GM23338 (cell line): Measurements from ENCODE around the gene OVAAL. TPM values are rescaled to one million over a fixed set of nuclear protein-coding genes. Genes with fewer than 3 reads are reported as not detected.

Source experiments
- ATAC-seq: fragments of 200-7000 bp; cut with Tn5 transposase; 3 replicates; pipeline ENCODE4 v1.9.1; 2020
- DNase-seq: peaks from one replicate; pipeline ENCODE4 v3.0.0-alpha.2; 2015; ENCODE audit warnings: low spot score
- H2AFZ ChIP-seq: fragments of 200-600 bp; sonication (generic); 2 replicates; pipeline ENCODE4 v1.8.0; 2016; ENCODE audit warnings: antibody characterized with exemption, mild to moderate bottlenecking, moderate library complexity
- H3F3A ChIP-seq: fragments of 200-600 bp; sonication (generic); replicated peaks from 2 replicates; pipeline ENCODE4 v1.8.0; 2017; ENCODE audit warnings: antibody characterized with exemption, mixed run types, low read depth
- H3K27ac ChIP-seq: fragments of 200-600 bp; sonication (generic); 2 replicates; pipeline ENCODE4 v1.6.1; 2016; ENCODE audit warnings: low read depth
- H3K27me3 ChIP-seq: fragments of 200-600 bp; sonication (generic); 2 replicates; pipeline ENCODE4 v1.8.0; 2016; ENCODE audit warnings: mild to moderate bottlenecking, mixed run types, moderate library complexity; ENCODE audit not compliant: insufficient read depth
- H3K36me3 ChIP-seq: fragments of 200-600 bp; sonication (generic); 2 replicates; pipeline ENCODE4 v1.8.0; 2016; ENCODE audit warnings: mild to moderate bottlenecking; ENCODE audit not compliant: insufficient read depth
- H3K4me1 ChIP-seq: fragments of 200-600 bp; sonication (generic); 2 replicates; pipeline ENCODE4 v1.8.0; 2016; ENCODE audit warnings: mild to moderate bottlenecking, moderate library complexity; ENCODE audit not compliant: insufficient read depth
- H3K4me2 ChIP-seq: fragments of 200-600 bp; sonication (generic); 2 replicates; pipeline ENCODE4 v1.7.1; 2017; ENCODE audit warnings: mixed run types
- H3K4me3 ChIP-seq: fragments of 200-600 bp; sonication (generic); 2 replicates; pipeline ENCODE4 v1.6.1; 2016; ENCODE audit warnings: mixed run types
- H3K79me2 ChIP-seq: fragments of 200-600 bp; sonication (generic); replicated peaks from 2 replicates; pipeline ENCODE4 v1.8.0; 2017; ENCODE audit warnings: mild to moderate bottlenecking; ENCODE audit not compliant: insufficient read depth
- H3K9me2 ChIP-seq: fragments of 200-600 bp; sonication (generic); 2 replicates; pipeline ENCODE4 v1.8.0; 2017; ENCODE audit not compliant: insufficient read depth
- H4K20me1 ChIP-seq: fragments of 200-600 bp; sonication (generic); replicated peaks from 2 replicates; pipeline ENCODE4 v1.8.0; 2017; ENCODE audit warnings: mild to moderate bottlenecking; ENCODE audit not compliant: insufficient read depth
- H3K27ac Mint-ChIP-seq: 2 replicates; pipeline ENCODE4 v1.8.0; 2020; ENCODE audit warnings: inconsistent platforms, mild to moderate bottlenecking, moderate library complexity, mixed read lengths
- H3K27me3 Mint-ChIP-seq: 3 replicates; pipeline ENCODE4 v1.8.0; 2022; ENCODE audit warnings: low read depth, mild to moderate bottlenecking, moderate library complexity, mixed read lengths, inconsistent platforms; ENCODE audit not compliant: insufficient read depth, poor library complexity
- H3K36me3 Mint-ChIP-seq: 3 replicates; pipeline ENCODE4 v1.8.0; 2021; ENCODE audit warnings: low read depth, mild to moderate bottlenecking, inconsistent platforms, moderate library complexity, mixed read lengths
- H3K4me1 Mint-ChIP-seq: 3 replicates; pipeline ENCODE4 v1.8.0; 2020; ENCODE audit warnings: mild to moderate bottlenecking, inconsistent platforms, mixed read lengths
- H3K4me3 Mint-ChIP-seq: 3 replicates; pipeline ENCODE4 v1.8.0; 2021; ENCODE audit warnings: moderate library complexity, mild to moderate bottlenecking, inconsistent platforms, mixed read lengths
- H3K9me3 Mint-ChIP-seq: 3 replicates; pipeline ENCODE4 v1.8.0; 2020; ENCODE audit warnings: moderate library complexity, mild to moderate bottlenecking, inconsistent platforms, mixed read lengths
- CREB1 ChIP-seq: fragments of 250-450 bp; sonication (Bioruptor Pico); IDR thresholded peaks from 2 replicates; pipeline ENCODE4 v1.5.0; 2020; ENCODE audit warnings: low read depth, mild to moderate bottlenecking, moderate library complexity
- EZH2 ChIP-seq: fragments of 200-600 bp; sonication (generic); IDR thresholded peaks from one replicate; pipeline ENCODE4 v1.8.0; 2017; ENCODE audit warnings: antibody characterized with exemption, mild to moderate bottlenecking, low read depth; ENCODE audit not compliant: unreplicated experiment
- POLR2AphosphoS5 ChIP-seq: IDR thresholded peaks from 2 replicates; pipeline ENCODE4 v1.6.1; 2016; ENCODE audit warnings: antibody characterized with exemption, low read depth
- STAT1 ChIP-seq: IDR thresholded peaks from one replicate; pipeline ENCODE4 v1.6.1; 2016; ENCODE audit warnings: antibody characterized with exemption; ENCODE audit not compliant: unreplicated experiment
- polyA plus RNA-seq: library from polyadenylated mRNA; unstranded; fragments of >200 nt; fragmentation: Nextera tagmentation; extraction: Ambion mirVana; gene quantifications from 2 replicates; pipeline ENCODE4 v1.2.1, GENCODE V29; 2016
- total RNA-seq: library from RNA; depleted of rRNA; stranded (reverse); fragments of >200 nt; shearing (Covaris generic); gene quantifications from 2 replicates; pipeline ENCODE4 v1.2.3, GENCODE V29; 2014
- TF ChIP-seq, protein P1 (sequence below), 2 experiments: fragments of 200-600 bp in 1 of 2; sonication (generic) in 1 of 2; conservative IDR thresholded peaks; 2 replicates each; pipeline versions ENCODE4 v1.5.1 to v1.6.1; 2016 to 2017; ENCODE audit warnings: antibody characterized with exemption in 2 of 2, low read depth in 2 of 2, mild to moderate bottlenecking in 2 of 2, moderate library complexity in 1 of 2
- TF ChIP-seq, protein P2 (sequence below): fragments of 250-450 bp; sonication (Bioruptor Pico); IDR thresholded peaks from 2 replicates; pipeline ENCODE4 v1.5.0; 2020; ENCODE audit warnings: mild to moderate bottlenecking, moderate library complexity

OVAAL gene
- total and polyA plus RNA-seq, 2 experiments from 2014 or later: not detected

DNA sequence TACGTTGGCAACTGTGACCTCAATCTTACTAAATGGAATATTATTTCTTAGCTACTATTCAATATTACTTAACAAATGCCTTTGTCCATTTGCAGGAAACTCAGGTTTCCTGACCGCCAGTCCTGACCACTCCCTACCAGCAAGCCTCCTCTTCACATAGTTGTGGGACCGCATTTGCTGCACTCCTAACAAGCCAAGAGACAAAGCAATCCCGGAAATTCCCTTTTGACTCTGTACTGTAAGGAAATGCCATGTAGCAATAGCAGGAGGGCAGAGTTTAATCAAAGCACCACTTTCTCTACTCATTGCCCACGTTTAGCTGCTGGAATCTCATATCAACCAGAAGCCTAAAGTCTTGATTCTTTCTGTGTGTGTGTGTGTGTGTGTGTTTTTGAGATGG is 28.3 kb upstream of the OVAAL start (continued):
- TF ChIP-seq, protein P1, sequence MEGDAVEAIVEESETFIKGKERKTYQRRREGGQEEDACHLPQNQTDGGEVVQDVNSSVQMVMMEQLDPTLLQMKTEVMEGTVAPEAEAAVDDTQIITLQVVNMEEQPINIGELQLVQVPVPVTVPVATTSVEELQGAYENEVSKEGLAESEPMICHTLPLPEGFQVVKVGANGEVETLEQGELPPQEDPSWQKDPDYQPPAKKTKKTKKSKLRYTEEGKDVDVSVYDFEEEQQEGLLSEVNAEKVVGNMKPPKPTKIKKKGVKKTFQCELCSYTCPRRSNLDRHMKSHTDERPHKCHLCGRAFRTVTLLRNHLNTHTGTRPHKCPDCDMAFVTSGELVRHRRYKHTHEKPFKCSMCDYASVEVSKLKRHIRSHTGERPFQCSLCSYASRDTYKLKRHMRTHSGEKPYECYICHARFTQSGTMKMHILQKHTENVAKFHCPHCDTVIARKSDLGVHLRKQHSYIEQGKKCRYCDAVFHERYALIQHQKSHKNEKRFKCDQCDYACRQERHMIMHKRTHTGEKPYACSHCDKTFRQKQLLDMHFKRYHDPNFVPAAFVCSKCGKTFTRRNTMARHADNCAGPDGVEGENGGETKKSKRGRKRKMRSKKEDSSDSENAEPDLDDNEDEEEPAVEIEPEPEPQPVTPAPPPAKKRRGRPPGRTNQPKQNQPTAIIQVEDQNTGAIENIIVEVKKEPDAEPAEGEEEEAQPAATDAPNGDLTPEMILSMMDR (conservative IDR thresholded peaks at IDR 0.05; ENCODE audit: low read depth in 2 of 2): no peak
- TF ChIP-seq, protein P2, sequence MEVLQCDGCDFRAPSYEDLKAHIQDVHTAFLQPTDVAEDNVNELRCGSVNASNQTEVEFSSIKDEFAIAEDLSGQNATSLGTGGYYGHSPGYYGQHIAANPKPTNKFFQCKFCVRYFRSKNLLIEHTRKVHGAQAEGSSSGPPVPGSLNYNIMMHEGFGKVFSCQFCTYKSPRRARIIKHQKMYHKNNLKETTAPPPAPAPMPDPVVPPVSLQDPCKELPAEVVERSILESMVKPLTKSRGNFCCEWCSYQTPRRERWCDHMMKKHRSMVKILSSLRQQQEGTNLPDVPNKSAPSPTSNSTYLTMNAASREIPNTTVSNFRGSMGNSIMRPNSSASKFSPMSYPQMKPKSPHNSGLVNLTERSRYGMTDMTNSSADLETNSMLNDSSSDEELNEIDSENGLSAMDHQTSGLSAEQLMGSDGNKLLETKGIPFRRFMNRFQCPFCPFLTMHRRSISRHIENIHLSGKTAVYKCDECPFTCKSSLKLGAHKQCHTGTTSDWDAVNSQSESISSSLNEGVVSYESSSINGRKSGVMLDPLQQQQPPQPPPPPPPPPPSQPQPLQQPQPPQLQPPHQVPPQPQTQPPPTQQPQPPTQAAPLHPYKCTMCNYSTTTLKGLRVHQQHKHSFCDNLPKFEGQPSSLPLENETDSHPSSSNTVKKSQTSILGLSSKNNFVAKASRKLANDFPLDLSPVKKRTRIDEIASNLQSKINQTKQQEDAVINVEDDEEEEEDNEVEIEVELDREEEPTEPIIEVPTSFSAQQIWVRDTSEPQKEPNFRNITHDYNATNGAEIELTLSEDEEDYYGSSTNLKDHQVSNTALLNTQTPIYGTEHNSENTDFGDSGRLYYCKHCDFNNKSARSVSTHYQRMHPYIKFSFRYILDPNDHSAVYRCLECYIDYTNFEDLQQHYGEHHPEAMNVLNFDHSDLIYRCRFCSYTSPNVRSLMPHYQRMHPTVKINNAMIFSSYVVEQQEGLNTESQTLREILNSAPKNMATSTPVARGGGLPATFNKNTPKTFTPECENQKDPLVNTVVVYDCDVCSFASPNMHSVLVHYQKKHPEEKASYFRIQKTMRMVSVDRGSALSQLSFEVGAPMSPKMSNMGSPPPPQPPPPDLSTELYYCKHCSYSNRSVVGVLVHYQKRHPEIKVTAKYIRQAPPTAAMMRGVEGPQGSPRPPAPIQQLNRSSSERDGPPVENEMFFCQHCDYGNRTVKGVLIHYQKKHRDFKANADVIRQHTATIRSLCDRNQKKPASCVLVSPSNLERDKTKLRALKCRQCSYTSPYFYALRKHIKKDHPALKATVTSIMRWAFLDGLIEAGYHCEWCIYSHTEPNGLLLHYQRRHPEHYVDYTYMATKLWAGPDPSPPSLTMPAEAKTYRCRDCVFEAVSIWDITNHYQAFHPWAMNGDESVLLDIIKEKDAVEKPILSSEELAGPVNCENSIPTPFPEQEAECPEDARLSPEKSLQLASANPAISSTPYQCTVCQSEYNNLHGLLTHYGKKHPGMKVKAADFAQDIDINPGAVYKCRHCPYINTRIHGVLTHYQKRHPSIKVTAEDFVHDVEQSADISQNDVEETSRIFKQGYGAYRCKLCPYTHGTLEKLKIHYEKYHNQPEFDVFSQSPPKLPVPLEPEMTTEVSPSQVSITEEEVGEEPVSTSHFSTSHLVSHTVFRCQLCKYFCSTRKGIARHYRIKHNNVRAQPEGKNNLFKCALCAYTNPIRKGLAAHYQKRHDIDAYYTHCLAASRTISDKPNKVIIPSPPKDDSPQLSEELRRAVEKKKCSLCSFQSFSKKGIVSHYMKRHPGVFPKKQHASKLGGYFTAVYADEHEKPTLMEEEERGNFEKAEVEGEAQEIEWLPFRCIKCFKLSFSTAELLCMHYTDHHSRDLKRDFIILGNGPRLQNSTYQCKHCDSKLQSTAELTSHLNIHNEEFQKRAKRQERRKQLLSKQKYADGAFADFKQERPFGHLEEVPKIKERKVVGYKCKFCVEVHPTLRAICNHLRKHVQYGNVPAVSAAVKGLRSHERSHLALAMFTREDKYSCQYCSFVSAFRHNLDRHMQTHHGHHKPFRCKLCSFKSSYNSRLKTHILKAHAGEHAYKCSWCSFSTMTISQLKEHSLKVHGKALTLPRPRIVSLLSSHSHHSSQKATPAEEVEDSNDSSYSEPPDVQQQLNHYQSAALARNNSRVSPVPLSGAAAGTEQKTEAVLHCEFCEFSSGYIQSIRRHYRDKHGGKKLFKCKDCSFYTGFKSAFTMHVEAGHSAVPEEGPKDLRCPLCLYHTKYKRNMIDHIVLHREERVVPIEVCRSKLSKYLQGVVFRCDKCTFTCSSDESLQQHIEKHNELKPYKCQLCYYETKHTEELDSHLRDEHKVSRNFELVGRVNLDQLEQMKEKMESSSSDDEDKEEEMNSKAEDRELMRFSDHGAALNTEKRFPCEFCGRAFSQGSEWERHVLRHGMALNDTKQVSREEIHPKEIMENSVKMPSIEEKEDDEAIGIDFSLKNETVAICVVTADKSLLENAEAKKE (CRISPR knock-in tag): no peak

- H3K36me3 ChIP-seq: no peaks in the 10 kb centered on the region
- TF ChIP-seq EZH2: no peak
- no peak for TF ChIP-seq STAT1
- no peak for TF ChIP-seq CREB1
- TF ChIP-seq, protein P2 (CRISPR knock-in tag): no peak
- no peak for TF ChIP-seq POLR2AphosphoS5
Measured at GRCh38 chr1:180532854-180533253, 25.9 kb upstream of the OVAAL start.

More at GRCh38 chr1:180532854-180533253, 25.9 kb upstream of the OVAAL start:
- Mint-ChIP-seq H3K4me3 (no peak overlapping the region), H3K4me1 (peaks cover 8% of the 10 kb centered on the region; the same call in 2 of the 3 replicates), H3K36me3 (no peaks in the 10 kb centered on the region), H3K27me3 (peaks cover 3% of the 10 kb centered on the region), H3K9me3 (no peaks in the 10 kb centered on the region), H3K27ac (no peak overlapping the region)
- Histone ChIP-seq H3K9me2 (no peaks in the 10 kb centered on the region), H4K20me1 (no peaks in the 10 kb centered on the region), H3F3A (no peaks in the 10 kb centered on the region), H3K79me2 (no peaks in the 10 kb centered on the region), H3K27me3 (no peaks in the 10 kb centered on the region), H3K27ac (no peak overlapping the region), H3K4me3 (no peak overlapping the region), H3K4me1 (0 out of 2 replicates have a peak, but pooled peaks cover 5% of the 10 kb centered on the region), H3K4me2 (no peak overlapping the region), H2AFZ (peak overlapping the region; percentile 35)
- no peak for DNase-seq
- ATAC-seq: no peak
